Lower leg skin (tissue), 3 donors: Measurements from ENCODE around the gene RHEBL1.

ENCODE experiments used
- POLR2A ChIP-seq, 2 donors: fragments of 450-650 bp; IDR thresholded peaks; one replicate each; pipeline ENCODE4 v1.6.1; 2016 to 2017; ENCODE audit warnings: antibody characterized with exemption in 2 of 2, mild to moderate bottlenecking in 1 of 2, moderate library complexity in 1 of 2
- TF ChIP-seq, protein P1 (sequence below), 3 donors: fragments of 450-650 bp; IDR thresholded peaks; one replicate each; pipeline ENCODE4 v1.5.1; 2016; ENCODE audit warnings: antibody characterized with exemption in 3 of 3, mild to moderate bottlenecking in 3 of 3, moderate library complexity in 2 of 3

DNA sequence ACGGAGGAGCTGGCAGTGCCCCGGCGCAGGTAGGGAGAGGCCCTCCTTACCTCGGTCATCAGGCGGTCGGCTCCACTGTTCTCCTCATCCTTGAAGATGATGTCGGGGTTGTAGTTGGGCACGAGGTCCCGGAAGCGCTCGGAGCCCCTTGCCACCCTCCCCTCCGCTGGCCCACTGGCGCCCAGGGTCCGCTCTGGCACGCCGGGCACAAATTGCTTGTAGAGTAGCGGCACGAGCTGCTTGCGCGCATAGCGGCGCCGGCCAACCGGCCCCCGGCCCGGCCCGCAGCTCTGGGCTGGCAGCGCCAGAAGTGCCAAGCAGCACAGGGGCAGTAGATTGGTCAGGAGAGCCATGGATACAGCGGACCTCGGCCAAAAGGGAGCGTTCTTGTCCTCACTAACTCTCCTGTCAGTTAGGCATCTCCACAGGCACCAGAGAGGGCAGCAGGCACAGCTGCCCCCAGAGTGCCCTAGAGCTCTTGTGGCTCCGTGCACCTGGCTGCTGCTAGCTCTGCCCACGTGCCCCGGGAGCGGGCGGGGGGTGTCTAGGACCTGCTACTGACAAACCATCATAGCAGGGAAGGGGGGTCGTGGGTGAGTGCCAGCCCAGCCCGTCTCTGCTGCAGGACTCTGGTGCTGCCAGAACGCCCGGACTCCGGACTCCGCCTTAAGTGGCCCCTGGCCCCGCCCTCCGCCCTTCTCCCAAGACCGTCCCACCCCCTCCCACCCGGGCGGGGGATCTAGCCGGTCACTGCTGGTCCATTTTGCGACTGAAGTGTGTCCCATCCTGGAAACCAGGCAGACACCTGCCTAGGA is 24.6 kb upstream of the RHEBL1 start, which contains the start of gene DHH:
- TF ChIP-seq, protein P1, sequence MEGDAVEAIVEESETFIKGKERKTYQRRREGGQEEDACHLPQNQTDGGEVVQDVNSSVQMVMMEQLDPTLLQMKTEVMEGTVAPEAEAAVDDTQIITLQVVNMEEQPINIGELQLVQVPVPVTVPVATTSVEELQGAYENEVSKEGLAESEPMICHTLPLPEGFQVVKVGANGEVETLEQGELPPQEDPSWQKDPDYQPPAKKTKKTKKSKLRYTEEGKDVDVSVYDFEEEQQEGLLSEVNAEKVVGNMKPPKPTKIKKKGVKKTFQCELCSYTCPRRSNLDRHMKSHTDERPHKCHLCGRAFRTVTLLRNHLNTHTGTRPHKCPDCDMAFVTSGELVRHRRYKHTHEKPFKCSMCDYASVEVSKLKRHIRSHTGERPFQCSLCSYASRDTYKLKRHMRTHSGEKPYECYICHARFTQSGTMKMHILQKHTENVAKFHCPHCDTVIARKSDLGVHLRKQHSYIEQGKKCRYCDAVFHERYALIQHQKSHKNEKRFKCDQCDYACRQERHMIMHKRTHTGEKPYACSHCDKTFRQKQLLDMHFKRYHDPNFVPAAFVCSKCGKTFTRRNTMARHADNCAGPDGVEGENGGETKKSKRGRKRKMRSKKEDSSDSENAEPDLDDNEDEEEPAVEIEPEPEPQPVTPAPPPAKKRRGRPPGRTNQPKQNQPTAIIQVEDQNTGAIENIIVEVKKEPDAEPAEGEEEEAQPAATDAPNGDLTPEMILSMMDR (IDR thresholded peaks at IDR 0.05), result no peak
- TF ChIP-seq POLR2A (IDR thresholded peaks at IDR 0.05), result no peak
